Measurements from ENCODE around the gene SSBP3.
"Not testable (repeated sequence)": the region's sequence is repeated elsewhere in the genome, so short reads cannot be mapped to it uniquely, and the experiment has no call there.

SSBP3 gene

DNA sequence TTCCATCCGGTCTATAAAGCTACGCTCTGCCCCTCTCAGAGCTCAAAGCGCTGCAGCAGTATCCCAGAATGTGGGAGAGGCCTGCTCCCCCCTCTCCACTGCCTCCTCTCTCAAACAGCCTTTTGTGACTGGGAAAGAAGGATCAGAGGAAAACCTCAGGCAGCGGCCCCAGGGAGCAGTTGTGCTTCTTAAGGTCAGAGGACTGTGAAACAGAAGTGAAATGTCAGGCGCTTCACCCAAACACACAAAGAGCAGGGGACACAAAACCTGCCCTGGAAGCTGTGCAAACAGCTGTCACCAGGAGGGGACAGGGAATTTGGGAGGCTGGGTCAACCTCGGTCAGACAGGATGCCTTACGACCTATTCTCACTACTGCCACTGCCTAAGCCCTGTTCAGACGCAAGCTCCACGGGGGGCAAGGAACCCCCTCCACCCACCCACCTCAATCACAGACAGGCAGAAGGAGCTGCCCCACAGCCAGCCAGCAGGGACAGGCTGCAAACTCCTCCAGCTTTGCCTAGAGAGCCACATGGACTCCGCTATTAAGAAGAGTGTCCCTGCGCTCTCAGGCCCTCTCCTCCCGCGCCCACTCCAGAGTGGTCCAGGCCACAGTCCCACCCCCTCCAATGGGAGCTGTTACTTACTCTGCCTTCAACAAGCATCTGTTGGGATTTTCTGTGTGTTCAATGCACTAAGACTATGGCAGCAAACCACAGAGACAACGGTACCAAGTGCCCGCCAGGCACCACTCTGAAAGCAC is 14.6 kb downstream of the SSBP3 start:
- no peak for DNase-seq

DNA sequence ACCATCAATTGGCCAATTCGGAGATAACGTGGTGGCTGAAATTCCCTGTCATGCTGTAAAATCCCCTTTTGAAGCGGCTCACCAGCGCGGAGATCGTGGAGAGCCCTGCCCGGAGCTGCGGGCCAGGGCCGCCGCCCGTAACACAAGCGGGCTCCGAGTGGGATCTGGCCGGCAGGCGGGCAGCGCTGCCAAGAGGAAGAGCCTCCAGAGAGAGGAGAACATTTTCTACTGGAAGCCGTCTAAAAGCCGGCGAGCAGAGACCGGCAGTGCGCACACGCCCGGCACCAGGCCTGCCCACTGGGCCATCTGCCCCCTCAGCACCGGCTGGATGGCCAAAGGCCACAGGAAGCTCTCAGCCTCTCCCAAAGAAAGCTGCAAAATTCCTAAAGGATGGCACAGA is 15.5 kb downstream of the SSBP3 start:
- no peak for DNase-seq

DNA sequence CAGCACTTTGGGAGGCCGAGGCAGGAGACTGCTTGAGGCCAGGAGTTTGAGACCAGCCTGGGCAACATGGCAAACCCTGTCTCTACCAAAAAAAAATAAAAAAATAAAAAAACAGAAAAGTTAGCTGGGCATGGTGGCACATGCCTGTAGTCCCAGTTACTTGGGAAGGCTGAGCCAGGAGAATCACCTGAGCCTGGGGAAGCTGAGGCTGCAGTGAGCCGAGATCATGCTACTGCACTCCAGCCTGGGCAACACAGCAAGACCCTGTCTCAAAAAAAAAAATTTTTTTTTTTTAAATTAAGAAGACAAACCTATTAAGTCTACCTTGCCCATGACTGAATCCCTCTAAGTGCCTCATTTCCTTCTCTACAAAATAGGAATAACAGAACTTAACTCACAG is 16.6 kb downstream of the SSBP3 start:
- not testable (repeated sequence) for DNase-seq

DNA sequence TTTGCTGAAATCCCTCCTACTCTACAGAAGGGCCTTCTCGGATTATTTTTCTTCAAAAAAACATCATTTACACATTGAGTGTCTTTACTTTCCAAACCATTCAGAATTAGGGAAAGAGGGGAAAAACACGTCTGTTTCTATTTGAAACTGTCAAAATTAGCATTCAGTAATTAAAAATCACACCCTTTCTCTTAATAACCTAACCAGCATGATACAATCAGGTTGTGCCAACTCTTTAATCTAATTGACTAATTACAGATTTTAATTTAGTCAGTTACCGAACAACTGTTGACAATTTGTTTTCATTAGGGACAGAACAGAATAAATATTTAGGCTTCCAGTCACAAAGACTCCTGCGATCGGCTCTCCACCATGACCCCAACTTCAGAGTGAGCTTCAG is 18.8 kb downstream of the SSBP3 start:
- no peak for DNase-seq

DNA sequence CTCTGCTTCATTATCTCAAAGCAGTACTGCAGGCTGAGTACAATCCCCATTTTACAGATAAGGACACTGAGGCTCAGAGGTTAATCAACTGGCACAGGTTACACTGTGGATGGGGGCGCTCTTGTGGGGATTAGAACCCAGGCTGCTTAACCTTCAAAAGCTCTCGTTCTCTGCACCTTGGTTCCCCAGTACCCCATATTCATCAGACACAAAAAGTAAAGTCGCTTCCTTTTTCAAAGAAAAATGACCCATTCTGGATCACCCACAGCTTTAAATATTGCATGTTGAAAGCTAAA is 20.5 kb downstream of the SSBP3 start:
- no peak for DNase-seq

DNA sequence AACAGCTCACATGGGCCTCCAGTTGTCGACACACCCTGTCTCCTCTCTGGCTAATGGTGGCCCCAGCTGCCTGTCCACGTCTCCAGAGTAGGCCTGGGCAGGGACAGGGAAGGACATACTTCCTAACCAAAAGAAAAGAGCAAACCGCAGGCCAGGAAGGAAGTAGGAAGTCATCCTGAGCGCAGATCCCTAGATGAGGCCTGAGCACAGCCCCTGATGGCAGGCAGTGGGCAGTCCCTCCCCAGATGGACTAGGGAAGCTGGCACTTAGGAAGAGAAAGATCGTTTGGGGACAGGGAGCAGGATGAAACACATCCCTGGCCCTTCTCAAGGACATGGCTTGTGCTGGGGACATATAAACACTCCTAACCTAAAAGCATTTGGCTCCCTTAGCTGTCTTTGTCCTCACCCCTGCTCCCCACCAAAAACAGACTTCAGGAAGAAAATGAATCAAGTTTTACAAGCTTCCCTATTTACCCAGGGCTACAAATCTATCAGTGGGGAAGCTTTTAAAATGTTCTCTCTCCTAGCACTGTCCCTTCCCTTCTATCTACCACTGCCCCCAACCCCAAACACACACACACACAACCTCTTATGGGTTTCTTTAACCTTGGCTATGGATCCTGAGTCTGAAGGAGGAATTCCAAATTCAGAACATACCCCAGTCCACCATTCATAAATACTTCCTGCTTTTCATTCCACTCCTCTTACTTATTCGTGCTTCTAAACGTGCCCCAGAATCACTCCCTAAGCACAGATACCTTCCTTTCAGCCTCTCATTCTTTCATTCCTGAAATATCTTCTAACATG is 21.1 kb downstream of the SSBP3 start:
- no peak for DNase-seq

DNA sequence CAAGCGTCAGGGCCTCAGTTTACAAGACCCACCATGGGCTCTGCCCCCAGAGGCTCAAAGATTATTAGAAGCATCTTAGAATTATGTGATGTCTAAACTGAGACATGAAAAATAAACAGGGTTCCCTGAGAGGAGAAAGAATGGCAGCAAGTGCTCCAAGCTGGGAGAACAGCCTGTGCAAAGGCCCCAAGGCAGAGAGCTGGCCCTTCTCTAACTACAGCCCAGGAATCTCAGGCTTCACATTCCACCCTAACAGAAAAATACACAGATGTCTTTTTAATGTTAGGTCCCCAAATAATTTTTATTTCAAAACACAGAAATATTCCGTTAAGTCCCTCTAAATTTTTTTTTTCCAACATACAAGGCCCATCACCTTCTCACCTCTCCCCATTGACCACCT is 21.7 kb downstream of the SSBP3 start:
- DNase-seq = no peak

DNA sequence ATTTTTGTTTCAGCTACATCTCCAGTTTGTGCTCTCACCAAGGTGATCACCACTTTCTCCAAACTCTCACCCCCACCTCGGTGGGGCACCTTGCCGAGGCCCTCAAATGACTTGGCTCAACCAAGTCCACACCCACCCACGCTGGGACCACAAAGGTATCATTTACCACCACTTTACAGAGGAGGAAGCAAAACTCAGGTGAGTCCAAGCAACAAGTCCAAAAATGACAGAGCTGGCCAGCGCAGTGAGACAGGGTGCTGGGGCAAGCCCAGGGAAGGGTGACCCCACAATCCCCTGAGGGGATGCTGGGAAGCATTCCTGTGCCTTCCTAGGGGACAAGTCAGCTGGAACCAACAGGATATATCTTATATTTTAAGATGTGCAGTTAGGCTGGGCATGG is 24.7 kb downstream of the SSBP3 start:
- DNase-seq = no peak

DNA sequence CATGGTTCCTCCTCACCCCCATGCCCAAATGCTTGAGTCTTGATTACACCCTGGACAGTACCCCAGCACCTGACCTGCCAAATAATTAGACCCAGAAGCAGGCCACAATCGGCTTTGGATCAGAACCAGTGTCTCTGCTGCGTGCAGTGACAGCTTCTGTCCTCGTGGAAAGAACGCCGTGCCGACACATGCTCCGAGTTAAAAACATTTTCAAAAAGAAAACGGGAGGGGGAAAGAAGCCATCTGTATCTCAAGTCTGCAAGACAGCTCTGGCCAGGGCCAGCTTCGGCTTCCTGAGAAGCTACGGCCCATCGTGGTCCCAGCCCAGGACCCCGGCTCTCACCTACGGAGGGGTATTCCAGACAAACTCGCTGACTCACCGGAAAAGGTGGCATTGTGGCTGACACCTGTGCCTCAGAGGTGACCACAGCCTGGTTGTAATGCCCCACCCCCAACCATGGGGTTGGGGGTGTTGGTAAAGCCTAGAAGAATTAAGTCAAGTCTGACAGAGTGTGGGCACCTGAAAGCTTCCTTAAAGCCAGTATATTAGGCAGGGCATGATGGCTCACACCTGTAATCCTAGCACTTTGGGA is 25.8 kb downstream of the SSBP3 start:
- no peak for DNase-seq

DNA sequence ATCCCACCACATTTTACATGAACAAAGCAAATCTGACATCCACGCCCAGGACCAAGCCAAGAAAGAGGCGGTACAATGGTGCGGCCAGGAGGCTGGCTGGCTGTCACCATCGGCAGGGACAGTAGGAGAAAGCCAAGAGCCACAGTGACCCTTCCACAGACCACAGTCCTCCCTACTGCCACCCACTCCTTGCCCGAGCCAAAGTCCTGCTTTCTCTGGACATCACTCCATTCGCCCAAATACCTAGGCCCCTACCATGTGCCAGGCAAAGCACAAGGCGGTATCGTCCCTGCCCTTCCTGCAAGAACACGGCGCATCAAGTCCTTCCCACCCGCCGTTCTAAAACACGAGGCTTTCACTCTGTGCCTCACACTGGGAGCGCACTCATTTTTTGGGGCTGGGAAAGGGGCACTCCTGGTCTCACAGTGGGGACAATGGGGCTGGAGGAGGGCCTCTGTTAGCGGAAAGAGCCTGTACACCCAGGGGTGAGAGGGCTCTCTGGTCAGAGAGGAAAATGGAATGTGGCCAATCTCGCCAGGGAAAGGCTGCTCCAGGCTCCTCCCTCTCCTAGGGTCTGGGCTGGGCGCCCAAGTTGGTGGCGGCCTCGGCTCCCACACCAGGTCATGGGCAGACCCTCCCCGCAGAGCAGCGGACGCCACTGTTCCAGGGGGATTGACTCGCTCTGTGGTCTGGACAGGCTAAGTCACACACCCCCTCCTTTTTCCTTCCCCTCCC is 26.5 kb downstream of the SSBP3 start:
- no peak for DNase-seq

DNA sequence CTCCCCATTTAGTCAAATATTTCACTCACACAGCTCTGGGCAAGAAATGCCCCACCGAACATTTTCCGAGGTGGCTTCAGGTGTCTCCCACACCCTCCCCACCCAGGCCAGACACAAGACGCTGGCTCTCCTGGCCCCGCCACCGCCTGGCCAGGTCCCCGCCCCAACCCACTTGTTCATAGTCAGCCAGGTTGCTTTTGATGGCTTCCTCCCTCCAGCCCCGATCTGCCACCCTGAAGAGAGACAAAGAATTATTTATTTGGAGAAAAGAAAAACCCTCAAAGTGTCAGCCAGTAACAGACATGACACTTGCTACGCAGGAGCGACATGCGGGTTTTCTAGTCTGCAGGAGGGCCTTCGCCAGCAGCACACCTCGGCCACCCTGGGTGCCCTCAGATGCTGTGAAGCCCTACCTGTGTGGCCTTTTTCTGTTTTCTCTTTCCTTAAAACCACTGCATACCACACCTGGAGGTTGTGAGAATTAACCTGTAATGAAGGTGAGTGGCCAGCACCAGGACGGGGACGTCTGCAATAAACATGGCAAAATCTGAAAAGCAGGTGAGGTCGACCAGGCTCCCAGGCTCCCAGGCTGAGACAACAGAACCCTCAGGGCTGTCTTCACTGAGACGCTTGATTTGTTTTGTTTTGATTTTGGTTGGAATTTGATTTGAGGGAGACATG is 27.2 kb downstream of the SSBP3 start:
- DNase-seq = no peak

DNA sequence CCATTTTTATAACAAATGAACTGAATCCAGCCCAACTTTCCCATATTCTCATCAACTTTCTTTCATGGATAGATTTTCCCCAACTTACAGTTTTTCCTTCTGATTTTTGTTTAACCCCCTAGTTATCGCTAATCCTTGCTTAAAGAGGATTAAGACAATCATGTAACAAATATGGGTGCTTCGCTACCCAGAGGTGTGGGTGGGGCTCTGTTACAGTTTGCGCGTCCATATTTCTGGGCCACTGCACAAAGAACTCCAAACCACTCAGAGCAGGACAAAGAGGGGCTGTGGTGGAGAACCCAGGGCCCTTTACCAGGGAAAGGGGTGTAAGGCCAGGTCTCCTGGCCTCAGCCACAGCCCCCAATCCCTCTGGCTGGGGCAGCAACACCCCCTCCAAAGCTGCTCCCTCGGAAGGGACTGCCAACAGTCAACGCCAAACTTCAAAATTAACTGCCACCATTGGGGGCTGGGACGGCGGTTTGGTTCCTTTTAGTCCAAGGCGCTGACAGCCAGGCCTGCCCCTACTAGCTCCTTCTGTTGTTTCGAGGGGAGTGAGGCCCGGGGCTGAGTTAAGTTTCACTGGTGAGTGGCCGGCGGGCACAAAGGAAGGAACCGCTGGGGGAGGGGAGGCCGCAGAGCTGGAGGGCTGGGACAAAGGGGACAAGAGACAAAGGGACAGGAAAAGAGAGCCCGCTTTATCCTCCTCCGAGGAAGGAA is 27.9 kb downstream of the SSBP3 start:
- DNase-seq = no peak

DNA sequence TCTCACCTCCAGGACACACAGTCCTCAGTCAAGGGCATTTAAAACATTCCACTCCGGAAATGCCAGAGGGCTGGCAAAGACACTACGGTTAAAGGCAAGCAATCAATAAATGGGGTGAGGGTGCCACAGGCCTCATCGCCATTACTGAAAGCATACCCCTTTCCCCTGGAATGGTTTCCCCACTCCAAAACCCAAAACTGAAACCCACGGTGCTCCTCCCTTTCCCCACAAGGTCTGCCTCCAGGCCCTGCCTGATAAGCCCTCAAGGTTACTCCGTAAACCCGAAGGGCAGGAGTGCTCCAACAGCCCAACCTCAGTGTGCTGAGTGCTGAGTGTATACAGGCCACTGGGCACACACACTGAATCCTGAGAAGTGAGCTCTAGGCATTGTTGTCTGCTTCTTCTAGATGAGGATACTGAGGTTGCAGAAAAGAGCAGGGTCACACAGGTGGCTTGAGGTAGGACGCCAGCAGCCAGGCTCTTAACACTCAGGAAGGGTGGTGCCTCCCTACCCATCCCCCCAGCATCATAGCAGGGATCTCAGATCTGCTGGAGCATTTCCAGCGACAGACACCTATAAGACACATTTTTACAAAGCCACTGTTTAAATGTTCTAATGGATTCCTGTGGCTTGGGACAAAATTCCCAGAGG is 29.0 kb downstream of the SSBP3 start:
- no peak for DNase-seq

DNA sequence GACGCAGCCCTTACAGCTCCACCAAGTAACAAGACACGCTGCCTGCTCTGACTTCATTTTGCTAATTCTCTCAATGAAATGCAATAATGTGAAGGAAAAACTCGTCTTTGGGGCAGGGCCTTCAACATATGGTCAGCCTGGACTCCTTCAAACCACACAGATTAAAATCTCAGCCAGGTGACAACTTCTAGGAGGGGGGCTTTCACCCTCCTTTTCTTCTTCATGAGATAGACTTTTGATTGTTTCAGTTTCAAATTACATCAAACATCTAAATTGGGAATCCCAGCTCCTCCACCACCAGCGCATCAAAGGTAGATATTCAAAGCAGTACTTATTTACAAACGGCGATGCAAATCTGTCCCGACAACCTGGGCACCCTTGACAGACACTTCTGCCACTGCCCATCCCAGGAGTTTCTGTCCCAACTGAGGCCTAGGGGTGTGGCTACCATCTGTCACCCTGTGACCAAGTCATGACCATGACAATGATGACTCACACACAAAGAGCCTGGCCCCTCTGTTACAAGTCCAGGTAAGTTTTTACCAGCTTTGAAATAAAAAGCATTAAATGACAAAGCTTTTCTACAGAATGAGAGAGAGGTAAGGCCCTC is 29.7 kb downstream of the SSBP3 start:
- no peak for DNase-seq

DNA sequence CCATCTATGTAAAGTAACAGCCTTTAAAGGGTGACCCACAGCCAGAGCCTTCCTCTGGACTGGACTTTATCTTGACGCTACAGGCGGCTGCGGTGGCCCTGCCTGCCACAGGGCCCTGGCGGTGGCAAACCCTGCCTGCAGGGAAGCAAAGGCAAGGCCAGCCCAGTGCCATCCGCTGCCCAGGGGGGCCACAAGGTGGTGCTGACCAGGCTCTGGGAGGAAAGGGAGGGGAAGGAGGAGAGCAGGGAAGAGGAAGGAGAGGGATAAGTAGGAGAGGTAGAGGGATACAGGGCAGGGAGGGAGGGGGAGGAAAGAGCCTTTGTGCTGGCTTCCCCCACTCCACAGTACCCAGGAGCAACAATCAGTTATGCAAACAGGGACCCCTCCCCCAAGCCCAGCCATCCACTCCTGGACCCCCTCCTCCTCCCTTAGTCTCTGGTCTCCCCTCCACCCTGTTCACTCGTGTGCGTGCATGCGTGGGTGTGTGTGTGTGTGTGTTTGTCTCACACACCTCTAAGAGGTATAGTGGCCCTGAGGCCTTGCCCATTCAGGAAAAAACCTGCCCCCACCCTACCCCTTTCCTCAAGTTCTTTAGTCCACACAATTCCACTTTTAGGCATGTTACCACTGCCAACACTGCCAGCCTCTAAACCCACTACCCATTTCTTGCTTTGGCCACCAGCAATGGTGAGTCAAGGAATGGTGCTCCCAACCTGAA is 30.3 kb downstream of the SSBP3 start:
- DNase-seq = no peak

DNA sequence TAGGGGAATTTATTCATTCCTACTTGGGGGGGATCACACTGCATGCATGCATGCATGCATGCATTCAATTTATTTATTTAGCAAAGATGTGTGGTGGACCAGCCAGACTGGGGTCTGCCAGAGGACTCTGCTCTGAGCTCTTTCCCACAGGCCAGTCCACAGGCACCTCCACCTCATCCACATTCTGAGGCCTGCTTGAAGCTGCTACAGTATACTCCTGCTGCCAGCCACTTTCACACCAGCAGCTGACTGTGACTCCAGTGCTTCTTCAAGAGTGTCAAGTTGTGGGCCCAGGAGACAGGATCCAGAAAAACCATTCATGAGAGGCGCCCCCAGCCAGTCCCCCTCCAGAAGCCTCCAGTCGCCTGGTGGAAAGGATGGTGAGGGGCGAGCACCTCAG is 30.9 kb downstream of the SSBP3 start:
- DNase-seq = no peak

DNA sequence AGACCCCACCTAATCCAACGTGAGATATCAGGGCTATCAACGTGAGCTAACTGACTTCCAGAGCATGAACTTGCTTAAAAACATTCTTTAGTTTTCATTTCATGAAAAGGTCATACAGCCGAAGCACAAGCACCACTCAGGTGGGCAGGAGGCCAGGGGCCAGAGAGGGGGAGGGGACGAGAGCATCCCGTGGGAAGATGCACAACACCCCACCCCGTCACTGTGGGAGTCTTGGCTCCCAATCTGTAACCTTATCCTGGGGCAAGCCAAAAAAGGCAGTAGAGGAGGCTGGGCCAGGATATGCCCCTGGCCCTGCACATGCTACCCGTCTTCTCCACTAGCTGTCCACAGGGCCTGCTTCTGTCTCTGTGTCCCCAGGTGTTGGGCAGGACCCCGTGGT is 31.4 kb downstream of the SSBP3 start:
- no peak for DNase-seq

DNA sequence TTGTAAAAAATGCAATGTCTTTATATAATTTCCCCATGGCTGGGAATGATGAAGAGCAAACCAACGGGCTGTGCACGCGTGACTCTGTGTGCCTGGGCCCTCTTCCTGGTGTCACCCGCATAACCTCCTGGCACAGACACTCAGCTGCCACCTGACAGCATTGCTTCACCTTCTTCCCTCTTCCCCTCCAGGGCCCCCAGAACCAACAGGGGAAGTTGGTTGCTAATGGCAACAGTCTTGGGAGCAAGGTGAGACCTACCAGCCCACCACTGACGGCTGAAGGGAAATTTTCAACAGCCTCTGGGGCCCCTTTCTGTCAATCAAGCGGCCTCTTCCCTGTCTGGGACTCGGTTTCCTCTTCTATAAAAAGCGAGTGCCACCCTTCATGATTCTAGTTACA is 33.2 kb downstream of the SSBP3 start:
- DNase-seq = no peak

DNA sequence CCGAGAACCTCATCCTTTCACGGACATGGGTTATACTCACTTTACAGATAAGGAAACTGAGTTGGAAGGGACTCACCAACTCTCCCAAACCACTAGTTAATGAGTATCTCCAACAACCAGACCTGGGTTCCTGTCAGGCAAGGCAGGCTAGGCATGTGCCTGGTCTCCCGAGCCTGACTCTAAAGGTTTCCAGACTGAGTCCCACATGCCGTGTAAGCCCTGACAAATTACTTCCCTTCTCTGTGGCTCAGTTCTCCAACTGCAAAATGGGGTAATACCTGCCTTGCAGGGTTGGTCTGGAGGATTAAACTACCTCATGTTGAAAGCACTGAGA is 34.3 kb downstream of the SSBP3 start:
- DNase-seq = no peak

DNA sequence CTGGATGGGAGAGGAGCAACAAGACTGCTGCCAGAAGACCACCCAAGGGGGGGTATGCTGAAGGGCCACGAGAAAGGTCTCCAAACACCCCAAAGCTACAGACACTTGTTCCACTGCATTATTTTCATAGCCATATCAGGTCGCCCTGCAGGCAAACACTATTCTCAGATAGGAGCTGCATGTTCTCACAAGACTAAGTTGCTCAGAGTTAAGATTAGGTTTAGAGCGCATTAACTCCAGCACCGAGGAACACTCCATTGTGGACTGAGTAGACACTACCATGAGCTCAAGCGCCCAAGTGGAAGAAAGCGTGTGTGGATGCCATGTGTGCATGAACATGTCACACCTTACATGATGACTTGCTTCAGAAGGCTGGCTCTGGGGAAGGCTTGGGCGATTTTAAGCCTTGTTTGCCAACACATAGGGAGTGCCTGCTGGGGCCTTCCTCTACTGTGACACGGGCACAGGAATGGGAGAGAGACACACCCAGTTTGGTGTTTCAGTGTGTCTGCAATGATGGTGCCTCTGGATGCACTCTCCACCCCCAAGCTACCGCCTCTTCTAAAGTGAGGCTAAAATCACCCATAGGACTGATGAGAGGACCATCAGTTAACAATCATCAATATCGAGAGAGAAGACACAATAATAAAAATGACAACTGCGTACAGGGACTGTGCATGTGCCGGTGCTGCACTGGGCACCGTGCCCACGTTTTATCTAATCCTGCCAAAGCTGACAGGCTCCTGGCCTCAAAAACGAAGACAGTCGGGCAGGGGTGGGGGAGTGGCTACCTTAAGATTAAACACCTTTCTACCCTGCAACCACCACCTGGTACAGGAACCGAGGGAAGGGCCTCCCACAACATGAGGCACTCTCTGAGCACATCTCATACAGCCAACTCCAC is 34.9 kb downstream of the SSBP3 start:
- no peak for DNase-seq
